SK-N-SH (cell line): ENCODE data around the gene CDH4. TPM values are rescaled to one million over a fixed set of nuclear protein-coding genes. Genes with fewer than 3 reads are reported as not detected.
A peak's percentile ranks its signal among the peaks of the same experiment; 100 is the strongest.

Source experiments
- CTCF ChIA-PET: fragments of 300-600, 350-600 bp; formaldehyde crosslinking; extraction: SDS; loops from one replicate; lab custom pipeline; 2021; lab: Yijun Ruan, JAX
- POLR2A ChIA-PET: fragments of 350-600 bp; sonication (Branson Sonifier 250); formaldehyde crosslinking; extraction: SDS; loops from one replicate; lab custom pipeline; 2020; ENCODE audit warnings: antibody characterized with exemption, inconsistent platforms; lab: Yijun Ruan, JAX
- DNase-seq: peaks from one replicate; pipeline ENCODE4 v3.0.0; 2012
- H2AFZ ChIP-seq: fragments of 200-600 bp; sonication (generic); 2 replicates; pipeline ENCODE4 v1.8.1; 2016; ENCODE audit warnings: antibody characterized with exemption, mild to moderate bottlenecking, low read depth
- H3F3A ChIP-seq: fragments of 200-600 bp; sonication (generic); replicated peaks from 2 replicates; pipeline ENCODE3; 2016; ENCODE audit warnings: antibody characterized with exemption, mild to moderate bottlenecking; ENCODE audit not compliant: insufficient read depth
- H3K27ac ChIP-seq, 2 experiments: fragments of 200-500 bp in 1 of 2; fragments of 200-600 bp in 1 of 2; sonication (Bioruptor generic) in 1 of 2; sonication (generic), shearing (Covaris generic) in 1 of 2; 2 replicates each; pipeline versions ENCODE4 v1.5.1 to v1.6.1; 2014 to 2016; ENCODE audit warnings: low read depth in 2 of 2, inconsistent platforms in 1 of 2, low read length in 1 of 2, mild to moderate bottlenecking in 1 of 2, mixed read lengths in 1 of 2
- H3K27me3 ChIP-seq: fragments of 200-600 bp; sonication (generic), shearing (Covaris generic); 2 replicates; pipeline ENCODE4 v1.6.1; 2016; ENCODE audit warnings: mixed run types; ENCODE audit not compliant: insufficient read depth
- H3K36me3 ChIP-seq, 2 experiments: fragments of 200-500 bp in 1 of 2; fragments of 200-600 bp in 1 of 2; sonication (Bioruptor generic) in 1 of 2; sonication (generic) in 1 of 2; replicated peaks in 1 of 2; 2 replicates each; pipeline versions ENCODE3 to v1.5.1; 2014 to 2016; ENCODE audit warnings: low read length in 1 of 2, mild to moderate bottlenecking in 1 of 2; ENCODE audit not compliant: insufficient read depth in 2 of 2, control insufficient read depth in 1 of 2
- H3K4me1 ChIP-seq, 2 experiments: fragments of 200-500 bp in 1 of 2; fragments of 200-600 bp in 1 of 2; sonication (Bioruptor generic) in 1 of 2; sonication (generic), shearing (Covaris generic) in 1 of 2; 2 replicates each; pipeline versions ENCODE4 v1.5.1 to v1.6.1; 2014 to 2016; ENCODE audit warnings: low read depth in 1 of 2, low read length in 1 of 2, mixed run types in 1 of 2; ENCODE audit not compliant: insufficient read depth in 2 of 2, control insufficient read depth in 1 of 2
- H3K4me2 ChIP-seq: fragments of 200-600 bp; sonication (generic), shearing (Covaris generic); 2 replicates; pipeline ENCODE4 v1.6.1; 2017; ENCODE audit warnings: mixed run types
- H3K4me3 ChIP-seq, 2 experiments: fragments of 200-500 bp in 1 of 2; fragments of 200-600 bp in 1 of 2; sonication (Bioruptor generic) in 1 of 2; sonication (generic), shearing (Covaris generic) in 1 of 2; 2 replicates each; pipeline versions ENCODE4 v1.5.1 to v1.8.1; 2014 to 2016; ENCODE audit warnings: low read depth in 2 of 2, inconsistent platforms in 1 of 2, low read length in 1 of 2, mild to moderate bottlenecking in 1 of 2, mixed read lengths in 1 of 2, moderate library complexity in 1 of 2
- H3K79me2 ChIP-seq: fragments of 200-600 bp; sonication (generic); 2 replicates; pipeline ENCODE4 v1.8.1; 2017; ENCODE audit warnings: mild to moderate bottlenecking; ENCODE audit not compliant: insufficient read depth
- H3K9ac ChIP-seq: fragments of 200-600 bp; sonication (generic); 2 replicates; pipeline ENCODE4 v1.6.1; 2017; ENCODE audit warnings: mixed run types
- H3K9me2 ChIP-seq: fragments of 200-600 bp; sonication (generic); 2 replicates; pipeline ENCODE4 v1.6.1; 2017; ENCODE audit warnings: mixed run types
- H3K9me3 ChIP-seq: fragments of 200-600 bp; sonication (generic); 2 replicates; pipeline ENCODE4 v1.6.1; 2017; ENCODE audit warnings: mixed run types, mild to moderate bottlenecking, moderate library complexity
- H4K20me1 ChIP-seq: fragments of 200-600 bp; sonication (generic); 2 replicates; pipeline ENCODE4 v1.6.1; 2017; ENCODE audit warnings: mild to moderate bottlenecking, mixed run types; ENCODE audit not compliant: insufficient read depth
- CHD2 ChIP-seq: fragments of 150-350 bp; IDR thresholded peaks from 2 replicates; pipeline ENCODE4 v1.6.1; 2018; ENCODE audit warnings: low read length; ENCODE audit not compliant: partially characterized antibody
- GABPA ChIP-seq: IDR thresholded peaks from 2 replicates; pipeline ENCODE4 v1.4.0; 2012; ENCODE audit warnings: low read depth, mild to moderate bottlenecking
- GATA2 ChIP-seq: sonication (generic); formaldehyde crosslinking; IDR thresholded peaks from 2 replicates; pipeline ENCODE4 v1.5.0; 2020; ENCODE audit warnings: mild to moderate bottlenecking, missing genetic modification reagents
- JUND ChIP-seq: IDR thresholded peaks from 2 replicates; pipeline ENCODE4 v1.4.0; 2012
- PBX3 ChIP-seq: IDR thresholded peaks from 2 replicates; pipeline ENCODE4; 2012
- RAD21 ChIP-seq: IDR thresholded peaks from 2 replicates; pipeline ENCODE4 v1.6.1; 2012; ENCODE audit warnings: mild to moderate bottlenecking, low read length
- RCOR1 ChIP-seq: fragments of 150-350 bp; IDR thresholded peaks from 2 replicates; pipeline ENCODE4 v1.6.1; 2017; ENCODE audit warnings: antibody characterized with exemption, low read length
- RFX5 ChIP-seq: IDR thresholded peaks from 2 replicates; pipeline ENCODE4 v1.6.1; 2012; ENCODE audit warnings: mild to moderate bottlenecking, improper control_type of control experiment, low read length
- SIN3A ChIP-seq: IDR thresholded peaks from 2 replicates; pipeline ENCODE4 v1.6.1; 2012; ENCODE audit warnings: low read depth, mild to moderate bottlenecking, low read length, moderate library complexity, borderline replicate concordance
- SMC3 ChIP-seq: IDR thresholded peaks from 2 replicates; pipeline ENCODE4 v1.6.1; 2012; ENCODE audit warnings: low read depth, low read length, improper control_type of control experiment
- TAF1 ChIP-seq: IDR thresholded peaks from 2 replicates; pipeline ENCODE4 v1.6.1; 2012; ENCODE audit warnings: low read depth, mild to moderate bottlenecking, low read length, moderate library complexity, borderline replicate concordance
- TEAD4 ChIP-seq: IDR thresholded peaks from 2 replicates; pipeline ENCODE4 v1.4.0; 2012; ENCODE audit warnings: mild to moderate bottlenecking, borderline replicate concordance; ENCODE audit not compliant: insufficient read depth
- USF1 ChIP-seq: IDR thresholded peaks from 2 replicates; pipeline ENCODE4 v1.4.0; 2012; ENCODE audit warnings: low read depth, borderline replicate concordance
- WGBS: methylation state at CpG from one replicate; pipeline ENCODE4 v1.1.6; 2017; ENCODE audit warnings: low lambda C conversion rate; 5-methylcytosine and 5-hydroxymethylcytosine counted together
- polyA plus RNA-seq, 3 experiments: library from polyadenylated mRNA; depleted of rRNA; stranded (reverse); fragments of >200 nt; gene quantifications; 2 replicates each; pipeline ENCODE4 v1.2.3, GENCODE V29; 2012

CDH4 gene
- polyA plus RNA-seq, 1 of the 3 experiments (the other 2 are of a cell fraction) = not detected

- whole genome bisulfite sequencing = 17% methylated on average over 4 of the region's 10 CpGs
- Histone ChIP-seq H3K36me3 (no peaks in the 10 kb centered on the region), H3K27me3 (no peaks in the 10 kb centered on the region), H3K9me2 (no peaks in the 10 kb centered on the region), H3K79me2 (no peaks in the 10 kb centered on the region), H2AFZ (no peak overlapping the region), H3K4me1 (peaks cover 0 to 4% of the 10 kb centered on the region in 2 experiments; a peak in 1 of 4 replicates), H3K4me3 (no peak overlapping the region), H3K27ac (no peak overlapping the region), H3K9ac (no peak overlapping the region), H4K20me1 (no peaks in the 10 kb centered on the region), H3K4me2 (no peak overlapping the region), H3K9me3 (no peaks in the 10 kb centered on the region), H3F3A (no peaks in the 10 kb centered on the region)
- peak; percentile 45; the same call in 1 of the 2 replicates for TF ChIP-seq RCOR1
- no peak for TF ChIP-seq PBX3
- TF ChIP-seq GATA2 (CRISPR knock-in tag) = peak; percentile 54
- TF ChIP-seq SIN3A = no peak
- TF ChIP-seq CHD2 = no peak
- no peak for TF ChIP-seq RAD21
- no peak for TF ChIP-seq JUND
- ChIA-PET POLR2A (no interaction called here), CTCF (interaction anchor here (0.7 to 1.5 kb wide), 4 partner anchors 9 to 311 kb away, joined by 3 to 4 read pairs (median 3); no protein-coding TSS in a partner anchor)
- peak; percentile 68 for DNase-seq
These were observed 332.8 kb downstream of the CDH4 start for GRCh38 chr20:61584851-61585250.

GRCh38 chr20:61585764-61586163 lies 333.7 kb downstream of the CDH4 start:
- H3K4me2 ChIP-seq = no peak overlapping the region
- no peaks in the 10 kb centered on the region for H3K9me2 ChIP-seq
- no peaks in the 10 kb centered on the region for H3K9me3 ChIP-seq
- H3F3A ChIP-seq = no peaks in the 10 kb centered on the region
- no peak for DNase-seq
- H4K20me1 ChIP-seq = no peaks in the 10 kb centered on the region
- no peaks in the 10 kb centered on the region for H3K79me2 ChIP-seq
- peaks cover 0 to 4% of the 10 kb centered on the region in 2 experiments; a peak in 1 of 4 replicates for H3K4me1 ChIP-seq
- 78% methylated on average over 2 of the region's 2 CpGs for WGBS
- H3K36me3 ChIP-seq = no peaks in the 10 kb centered on the region
- no peak for TF ChIP-seq GABPA
- TF ChIP-seq CHD2 = no peak
- no peak for TF ChIP-seq TAF1
- no peak for TF ChIP-seq USF1
- no peak for TF ChIP-seq TEAD4
- TF ChIP-seq SMC3 = no peak
- no peak for TF ChIP-seq RFX5
- H3K4me3 ChIP-seq = no peak overlapping the region
- no peaks in the 10 kb centered on the region for H3K27me3 ChIP-seq
- no peak overlapping the region for H2AFZ ChIP-seq
- no peak overlapping the region for H3K9ac ChIP-seq
- no peak overlapping the region for H3K27ac ChIP-seq
- ChIA-PET POLR2A (no interaction called here), CTCF (interaction anchor here (0.9 kb wide), 1 partner anchor 310 kb away, joined by 3 read pairs; no protein-coding TSS in a partner anchor)
